Measurements from ENCODE around the gene SLC7A14.
A peak's percentile ranks its signal among the peaks of the same experiment; 100 is the strongest.

Gene SLC7A14

GRCh38 chr3:170566413-170566812 is 19.5 kb downstream of the SLC7A14 start:
- no peak for DNase-seq (ENCODE audit: extremely low read depth, low read depth)
- no peak for TF ChIP-seq CTCF (IDR thresholded peaks at IDR 0.05; ENCODE audit: low read depth, low read length)

- DNase-seq (ENCODE audit: extremely low read depth, low read depth) = no peak
- TF ChIP-seq CTCF (IDR thresholded peaks at IDR 0.05; ENCODE audit: low read depth, low read length) = no peak
Measured at GRCh38 chr3:170565495-170565894, 20.4 kb downstream of the SLC7A14 start.

GRCh38 chr3:170564664-170565063 is 21.2 kb downstream of the SLC7A14 start:
- no peak for TF ChIP-seq CTCF (IDR thresholded peaks at IDR 0.05; ENCODE audit: low read depth, low read length)

GRCh38 chr3:170563712-170564423 is 22.0 kb downstream of the SLC7A14 start:
- TF ChIP-seq CTCF (IDR thresholded peaks at IDR 0.05; ENCODE audit: low read depth, low read length) = no peak
- DNase-seq (ENCODE audit: extremely low read depth, low read depth) = peak; percentile 14

More at GRCh38 chr3:170564664-170565063, 21.2 kb downstream of the SLC7A14 start:
- no peak for DNase-seq (ENCODE audit: extremely low read depth, low read depth)

- TF ChIP-seq CTCF (IDR thresholded peaks at IDR 0.05; ENCODE audit: low read depth, low read length) = no peak
- no peak for DNase-seq (ENCODE audit: extremely low read depth, low read depth)
Measured at GRCh38 chr3:170562080-170562479, 23.8 kb downstream of the SLC7A14 start.

- DNase-seq (ENCODE audit: extremely low read depth, low read depth) = no peak
- TF ChIP-seq CTCF (IDR thresholded peaks at IDR 0.05; ENCODE audit: low read depth, low read length) = no peak
Measured at GRCh38 chr3:170560717-170561382, 25.0 kb downstream of the SLC7A14 start.

GRCh38 chr3:170560296-170560695 is 25.6 kb downstream of the SLC7A14 start:
- DNase-seq (ENCODE audit: extremely low read depth, low read depth) = no peak
- TF ChIP-seq CTCF (IDR thresholded peaks at IDR 0.05; ENCODE audit: low read depth, low read length) = no peak

Measured in AG09319 (cell line).